ENCODE measurements around the gene FZD7.

DNA sequence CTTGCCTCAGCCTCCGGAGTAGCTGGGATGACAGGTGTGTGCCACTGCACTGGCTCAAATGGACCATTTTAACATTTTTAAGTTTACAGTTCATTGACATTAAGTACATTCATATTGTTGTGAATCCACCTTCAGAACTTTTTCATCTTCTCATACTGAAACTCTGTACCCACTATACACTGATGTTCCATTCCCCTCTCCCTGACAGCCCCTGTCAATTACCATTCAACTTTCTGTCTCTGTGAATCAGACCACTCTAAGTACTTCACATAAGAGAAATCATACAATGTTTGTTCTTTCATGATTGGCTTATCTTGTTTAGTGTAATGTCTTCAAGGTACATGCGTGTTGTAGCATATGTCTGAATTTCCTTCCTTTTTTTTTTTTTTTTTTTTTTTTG lies 37.5 kb downstream of the FZD7 start:
- TF ChIP-seq, protein P1, sequence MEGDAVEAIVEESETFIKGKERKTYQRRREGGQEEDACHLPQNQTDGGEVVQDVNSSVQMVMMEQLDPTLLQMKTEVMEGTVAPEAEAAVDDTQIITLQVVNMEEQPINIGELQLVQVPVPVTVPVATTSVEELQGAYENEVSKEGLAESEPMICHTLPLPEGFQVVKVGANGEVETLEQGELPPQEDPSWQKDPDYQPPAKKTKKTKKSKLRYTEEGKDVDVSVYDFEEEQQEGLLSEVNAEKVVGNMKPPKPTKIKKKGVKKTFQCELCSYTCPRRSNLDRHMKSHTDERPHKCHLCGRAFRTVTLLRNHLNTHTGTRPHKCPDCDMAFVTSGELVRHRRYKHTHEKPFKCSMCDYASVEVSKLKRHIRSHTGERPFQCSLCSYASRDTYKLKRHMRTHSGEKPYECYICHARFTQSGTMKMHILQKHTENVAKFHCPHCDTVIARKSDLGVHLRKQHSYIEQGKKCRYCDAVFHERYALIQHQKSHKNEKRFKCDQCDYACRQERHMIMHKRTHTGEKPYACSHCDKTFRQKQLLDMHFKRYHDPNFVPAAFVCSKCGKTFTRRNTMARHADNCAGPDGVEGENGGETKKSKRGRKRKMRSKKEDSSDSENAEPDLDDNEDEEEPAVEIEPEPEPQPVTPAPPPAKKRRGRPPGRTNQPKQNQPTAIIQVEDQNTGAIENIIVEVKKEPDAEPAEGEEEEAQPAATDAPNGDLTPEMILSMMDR (IDR thresholded peaks at IDR 0.05 in 2 of 3, conservative IDR thresholded peaks at IDR 0.05 in 1 of 3; ENCODE audit: borderline replicate concordance in 1 of 3, insufficient read depth in 1 of 3, low read depth in 2 of 3, low read length in 2 of 3) = no peak
- TF ChIP-seq RAD21 (IDR thresholded peaks at IDR 0.05; ENCODE audit: low read depth) = no peak
- TF ChIP-seq EZH2 (IDR thresholded peaks at IDR 0.05) = no peak
- TF ChIP-seq, protein P2, sequence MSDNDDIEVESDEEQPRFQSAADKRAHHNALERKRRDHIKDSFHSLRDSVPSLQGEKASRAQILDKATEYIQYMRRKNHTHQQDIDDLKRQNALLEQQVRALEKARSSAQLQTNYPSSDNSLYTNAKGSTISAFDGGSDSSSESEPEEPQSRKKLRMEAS (IDR thresholded peaks at IDR 0.05) = no peak
- no peak for TF ChIP-seq CEBPB (IDR thresholded peaks at IDR 0.05; ENCODE audit: low read depth)
- no peak for TF ChIP-seq POLR2AphosphoS5 (IDR thresholded peaks at IDR 0.05; ENCODE audit: low read depth, low read length)
- no peak for TF ChIP-seq ZNF274 (IDR thresholded peaks at IDR 0.05; ENCODE audit: low read depth, low read length)
- no peak for TF ChIP-seq JUND (IDR thresholded peaks at IDR 0.05)

Data from HCT116 (cell line).